K562 (cell line): ENCODE measurements around the gene DKKL1. TPM values are rescaled to one million over a fixed set of nuclear protein-coding genes. Genes with fewer than 3 reads are reported as not detected.

Source experiments
- ATAC-seq: fragments of 200-7000 bp; cut with Tn5 transposase; 3 replicates; pipeline ENCODE4 v1.9.1; 2020; ENCODE audit warnings: moderate library complexity
- BruUV-seq: library from RNA; stranded (reverse); fragments of 400-500 nt; replicated peaks from 2 replicates; lab custom pipeline; 2021; lab: Mats Ljungman, UMichigan
- CTCF ChIA-PET: fragments of 300-600 bp; formaldehyde crosslinking; extraction: SDS; loops from one replicate; lab custom pipeline; 2021; ENCODE audit warnings: low intra/inter-chr PET ratio; lab: Yijun Ruan, JAX
- POLR2A ChIA-PET: fragments of 300-600, 350-650 bp; sonication (Branson Sonifier 250); formaldehyde crosslinking; extraction: SDS; loops from one replicate; lab custom pipeline; 2021; ENCODE audit warnings: antibody characterized with exemption, inconsistent platforms; lab: Yijun Ruan, JAX
- DNase-seq, 4 experiments: peaks; one replicate each; pipeline versions ENCODE4 v3.0.0 to v3.0.0-alpha.2; 2011 to 2018; ENCODE audit warnings: low spot score in 3 of 4, mixed read lengths in 3 of 4; ENCODE audit errors: extremely low read depth in 1 of 4
- FAIRE-seq: peaks from 2 replicates; lab custom pipeline; 2011; peaks lifted over from hg19 to GRCh38; lab: Jason Lieb, UNC
- H2AFZ ChIP-seq: 2 replicates; pipeline ENCODE4 v1.6.0; 2011; ENCODE audit warnings: low read depth, low read length, control low read depth, inconsistent platforms
- H3K27ac ChIP-seq: fragments of 200-600 bp; 3 replicates; pipeline ENCODE4 v1.8.0; 2011; ENCODE audit warnings: low read depth, mild to moderate bottlenecking, control low read depth, inconsistent platforms, low read length, moderate library complexity, mixed read lengths; ENCODE audit errors: extremely low read depth
- H3K27me3 ChIP-seq, 2 experiments: fragments of 300-600 bp in 1 of 2; 2 replicates in 1 of 2; 3 replicates in 1 of 2; pipeline versions ENCODE4 v1.6.0 to v1.8.0; 2011; ENCODE audit warnings: inconsistent platforms in 2 of 2, low read length in 2 of 2, mild to moderate bottlenecking in 1 of 2, mixed read lengths in 1 of 2, moderate library complexity in 1 of 2; ENCODE audit not compliant: control insufficient read depth in 2 of 2, insufficient read depth in 2 of 2
- H3K36me3 ChIP-seq: fragments of 300-600 bp; 3 replicates; pipeline ENCODE4 v1.8.0; 2011; ENCODE audit warnings: mild to moderate bottlenecking, low read length, inconsistent platforms; ENCODE audit not compliant: control insufficient read depth, insufficient read depth
- H3K4me1 ChIP-seq, 2 experiments: fragments of 200-600 bp in 1 of 2; replicated peaks in 1 of 2; 2 replicates in 1 of 2; 3 replicates in 1 of 2; pipeline versions ENCODE4 v1.5.1 to v1.8.0; 2011; ENCODE audit warnings: inconsistent platforms in 2 of 2, low read length in 2 of 2, mild to moderate bottlenecking in 1 of 2, mixed read lengths in 1 of 2, moderate library complexity in 1 of 2; ENCODE audit not compliant: control insufficient read depth in 2 of 2, insufficient read depth in 2 of 2
- H3K4me2 ChIP-seq: 2 replicates; pipeline ENCODE4 v1.6.1; 2011; ENCODE audit warnings: low read length, control low read depth, inconsistent platforms, mixed read lengths; ENCODE audit not compliant: insufficient read depth
- H3K4me3 ChIP-seq: fragments of 200-600 bp; sonication (generic), shearing (Covaris generic); 2 replicates; pipeline ENCODE4 v1.5.1; 2016; ENCODE audit warnings: control low read depth, inconsistent platforms
- H3K79me2 ChIP-seq: fragments of 200-600 bp; 3 replicates; pipeline ENCODE4 v1.8.0; 2011; ENCODE audit warnings: low read length, inconsistent platforms; ENCODE audit not compliant: control insufficient read depth, insufficient read depth
- H3K9ac ChIP-seq, 2 experiments: 2 replicates each; pipeline versions ENCODE4 v1.6.0 to v1.6.1; 2011; ENCODE audit warnings: low read depth in 2 of 2, low read length in 2 of 2, control low read depth in 1 of 2, inconsistent platforms in 1 of 2, mild to moderate bottlenecking in 1 of 2, mixed read lengths in 1 of 2; ENCODE audit not compliant: insufficient read depth in 1 of 2
- H3K9me1 ChIP-seq: one replicate; pipeline ENCODE4 v1.6.0; 2011; ENCODE audit warnings: inconsistent platforms, mild to moderate bottlenecking, low read length, moderate library complexity; ENCODE audit not compliant: control insufficient read depth, insufficient read depth
- H3K9me3 ChIP-seq: replicated peaks from 2 replicates; pipeline ENCODE4 v1.5.1; 2011; ENCODE audit warnings: low read depth, low read length, inconsistent platforms; ENCODE audit not compliant: control insufficient read depth, insufficient read depth
- H4K20me1 ChIP-seq: replicated peaks from 2 replicates; pipeline ENCODE4 v1.6.1; 2011; ENCODE audit warnings: low read length, inconsistent platforms, mixed read lengths; ENCODE audit not compliant: control insufficient read depth, insufficient read depth
- ARID3B ChIP-seq: fragments of 250-450 bp; sonication (Bioruptor Pico); IDR thresholded peaks from 2 replicates; pipeline ENCODE4 v1.4.0; 2020; ENCODE audit warnings: borderline replicate concordance
- CSDE1 ChIP-seq, 2 experiments: fragments of 450-650 bp; IDR thresholded peaks; 2 replicates each; pipeline ENCODE4 v1.6.1; 2016; ENCODE audit warnings: mild to moderate bottlenecking in 1 of 2
- E2F3 ChIP-seq: fragments of 250-450 bp; sonication (Bioruptor Pico); IDR thresholded peaks from 2 replicates; pipeline ENCODE4 v1.4.0; 2020; ENCODE audit warnings: mild to moderate bottlenecking
- ETV5 ChIP-seq: sonication (generic); formaldehyde crosslinking; IDR thresholded peaks from 2 replicates; pipeline ENCODE4 v1.4.0; 2020; ENCODE audit warnings: low read depth, mild to moderate bottlenecking, missing genetic modification reagents
- FOS ChIP-seq: IDR thresholded peaks from 3 replicates; pipeline ENCODE4 v1.6.1; 2011; ENCODE audit not compliant: insufficient read length; ENCODE audit errors: extremely low read depth
- GTF2E2 ChIP-seq: fragments of 200-800 bp; sonication (Bioruptor generic); IDR thresholded peaks from 2 replicates; pipeline ENCODE4 v1.6.1; 2016; ENCODE audit warnings: missing genetic modification characterization, missing compliant biosample characterization
- ID3 ChIP-seq, 2 experiments: fragments of 250-450 bp in 1 of 2; fragments of 450-650 bp in 1 of 2; sonication (Bioruptor Pico) in 1 of 2; IDR thresholded peaks; 2 replicates each; pipeline versions ENCODE4 v1.6.1 to v1.8.0; 2016 to 2021; ENCODE audit warnings: mild to moderate bottlenecking in 2 of 2, moderate library complexity in 2 of 2, missing compliant biosample characterization in 1 of 2, missing genetic modification characterization in 1 of 2
- KDM1A ChIP-seq, 2 experiments: fragments of 450-650 bp; IDR thresholded peaks; 2 replicates each; pipeline ENCODE4 v1.6.1; 2016; ENCODE audit warnings: mild to moderate bottlenecking in 2 of 2
- MXD1 ChIP-seq: fragments of 250-450 bp; sonication (Bioruptor Pico); IDR thresholded peaks from 2 replicates; pipeline ENCODE4 v1.8.0; 2021; ENCODE audit warnings: borderline replicate concordance, mild to moderate bottlenecking, moderate library complexity; ENCODE audit not compliant: poor library complexity, severe bottlenecking
- PKNOX1 ChIP-seq: fragments of 450-650 bp; IDR thresholded peaks from 2 replicates; pipeline ENCODE4 v1.6.1; 2016
- RFX1 ChIP-seq: fragments of 450-650 bp; IDR thresholded peaks from 2 replicates; pipeline ENCODE4 v1.6.1; 2016; ENCODE audit warnings: mild to moderate bottlenecking, moderate library complexity
- WGBS: fragments of 100-300 bp; shearing (Covaris generic); methylation state at CpG from one replicate; pipeline ENCODE4 v1.1.6; 2016; ENCODE audit warnings: low coverage, mixed read lengths; ENCODE audit not compliant: insufficient coverage; ENCODE audit errors: missing lambda C conversion rate; 5-methylcytosine and 5-hydroxymethylcytosine counted together
- in situ Hi-C: fragments of 300-500 bp; cut with MboI; formaldehyde crosslinking; loops from 4 replicates; pipeline ENCODE4 v1.15.0; 2018; ENCODE audit warnings: inconsistent platforms, mixed read lengths
- intact Hi-C: fragments of 100-400 bp; cut with micrococcal nuclease; formaldehyde crosslinking; loops from 2 replicates; pipeline ENCODE4 v1.14.2; 2022
- polyA plus RNA-seq, 8 experiments: library from polyadenylated mRNA; depleted of rRNA in 4 of 8; stranded (reverse) in 5 of 8; unstranded in 3 of 8; fragments of >200 nt; fragmentation: Nextera tagmentation in 2 of 8; fragmentation: Illumina TruSeq in 1 of 8; extraction: Ambion mirVana in 2 of 8; extraction: Trizol in 1 of 8; gene quantifications; 2 replicates each; pipeline versions ENCODE4 v1.2.1 to v1.2.3, GENCODE V29; 2011 to 2014; ENCODE audit warnings: inconsistent platforms in 1 of 8, missing spikeins in 1 of 8
- total RNA-seq, 7 experiments: library from RNA; depleted of rRNA in 6 of 7; stranded (reverse); fragments of >200 nt in 6 of 7; fragmentation: Illumina TruSeq in 2 of 7; extraction: Trizol in 2 of 7; gene quantifications; 2 replicates each; pipeline versions ENCODE4 v1.2.1 to v1.2.3, GENCODE V29; 2011 to 2021; ENCODE audit warnings: low replicate concordance in 1 of 7
- TF ChIP-seq, protein P1 (sequence below), 2 experiments: fragments of 450-650 bp; conservative IDR thresholded peaks; 2 replicates each; pipeline ENCODE4 v1.6.1; 2017; ENCODE audit warnings: mild to moderate bottlenecking in 2 of 2, moderate library complexity in 2 of 2
- TF ChIP-seq, protein P2 (sequence below): sonication (generic); formaldehyde crosslinking; IDR thresholded peaks from 2 replicates; pipeline ENCODE4 v1.8.1; 2023; ENCODE audit warnings: mild to moderate bottlenecking, missing genetic modification reagents, moderate library complexity

The DKKL1 gene
- total and polyA plus RNA-seq, 9 of the 15 experiments (the other 6 are each of a cell fraction or from before 2014, with no cell fraction given), result 0.15 to 1.7 (median 0.52) TPM

GRCh38 chr19:49421039-49421877 is 57.6 kb downstream of the DKKL1 start:
- Histone ChIP-seq H3K27me3 (no peaks in the 10 kb centered on the region), H3K27ac (no peak overlapping the region), H3K4me2 (peak overlapping the region; percentile 75), H3K9me1 (no peaks in the 10 kb centered on the region), H3K36me3 (no peaks in the 10 kb centered on the region), H3K9ac (peak overlapping the region; percentile 48 to 86; a peak in 2 of 4 replicates), H4K20me1 (no peaks in the 10 kb centered on the region), H2AFZ (peak overlapping the region; percentile 85), H3K4me1 (peaks cover 39 to 49% of the 10 kb centered on the region in 2 experiments), H3K9me3 (no peaks in the 10 kb centered on the region), H3K79me2 (no peaks in the 10 kb centered on the region), H3K4me3 (peak overlapping the region; percentile 20)
- peak; percentile 85 for ATAC-seq
- ChIA-PET POLR2A (interaction anchor here (0.8 to 1.3 kb wide), 4 partner anchors 9 to 35 kb away, joined by 3 to 5 read pairs (median 4); no protein-coding TSS in a partner anchor), CTCF (no interaction called here)
- peak; percentile 89 to 96 (median 92) for DNase-seq
- 2% methylated on average over 48 of the region's 48 CpGs for WGBS
- BruUV-seq, result no TSS peak
- peak; percentile 98 for FAIRE-seq
- intact Hi-C loops (no loop called here), in situ Hi-C loops (no loop called here)
- no peak for TF ChIP-seq MXD1 (CRISPR knock-in tag)
- TF ChIP-seq CSDE1 (IDR thresholded peaks at IDR 0.05), result peak in 1 of 2 experiments; percentile 94; a peak in 2 of 4 replicates
- 0 out of 4 replicates have a peak, but pooled peaks of 1 of the 2 experiments have one; percentile 8 for TF ChIP-seq KDM1A (IDR thresholded peaks at IDR 0.05)
- no peak for TF ChIP-seq PKNOX1
- TF ChIP-seq, protein P1, sequence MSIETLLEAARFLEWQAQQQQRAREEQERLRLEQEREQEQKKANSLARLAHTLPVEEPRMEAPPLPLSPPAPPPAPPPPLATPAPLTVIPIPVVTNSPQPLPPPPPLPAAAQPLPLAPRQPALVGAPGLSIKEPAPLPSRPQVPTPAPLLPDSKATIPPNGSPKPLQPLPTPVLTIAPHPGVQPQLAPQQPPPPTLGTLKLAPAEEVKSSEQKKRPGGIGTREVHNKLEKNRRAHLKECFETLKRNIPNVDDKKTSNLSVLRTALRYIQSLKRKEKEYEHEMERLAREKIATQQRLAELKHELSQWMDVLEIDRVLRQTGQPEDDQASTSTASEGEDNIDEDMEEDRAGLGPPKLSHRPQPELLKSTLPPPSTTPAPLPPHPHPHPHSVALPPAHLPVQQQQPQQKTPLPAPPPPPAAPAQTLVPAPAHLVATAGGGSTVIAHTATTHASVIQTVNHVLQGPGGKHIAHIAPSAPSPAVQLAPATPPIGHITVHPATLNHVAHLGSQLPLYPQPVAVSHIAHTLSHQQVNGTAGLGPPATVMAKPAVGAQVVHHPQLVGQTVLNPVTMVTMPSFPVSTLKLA (conservative IDR thresholded peaks at IDR 0.05), result 0 out of 4 replicates have a peak, but pooled peaks of 1 of the 2 experiments have one; percentile 31
- 0 out of 2 replicates have a peak, but pooled peaks have one; percentile 45 for TF ChIP-seq GTF2E2 (tag)
- peak; percentile 56; the same call in 1 of the 2 replicates for TF ChIP-seq E2F3 (CRISPR knock-in tag)
- no peak for TF ChIP-seq ETV5
- no peak for TF ChIP-seq ID3 (CRISPR knock-in tag; IDR thresholded peaks at IDR 0.05)
- TF ChIP-seq ID3 (tag; IDR thresholded peaks at IDR 0.05), result no peak
- TF ChIP-seq RFX1, result peak; percentile 99
- TF ChIP-seq, protein P2, sequence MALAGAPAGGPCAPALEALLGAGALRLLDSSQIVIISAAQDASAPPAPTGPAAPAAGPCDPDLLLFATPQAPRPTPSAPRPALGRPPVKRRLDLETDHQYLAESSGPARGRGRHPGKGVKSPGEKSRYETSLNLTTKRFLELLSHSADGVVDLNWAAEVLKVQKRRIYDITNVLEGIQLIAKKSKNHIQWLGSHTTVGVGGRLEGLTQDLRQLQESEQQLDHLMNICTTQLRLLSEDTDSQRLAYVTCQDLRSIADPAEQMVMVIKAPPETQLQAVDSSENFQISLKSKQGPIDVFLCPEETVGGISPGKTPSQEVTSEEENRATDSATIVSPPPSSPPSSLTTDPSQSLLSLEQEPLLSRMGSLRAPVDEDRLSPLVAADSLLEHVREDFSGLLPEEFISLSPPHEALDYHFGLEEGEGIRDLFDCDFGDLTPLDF (CRISPR knock-in tag), result peak; percentile 62; the same call in 1 of the 2 replicates
- peak; percentile 2 for TF ChIP-seq FOS
- no peak for TF ChIP-seq ARID3B (CRISPR knock-in tag)
